Stimulated activated CD8-positive, alpha-beta memory T cell treated with anti-CD3 and anti-CD28 coated beads, Interleukin-15, amount 100 ng/mL, for 24 hours (primary cell): ENCODE measurements around the gene STK32B.

Experiments used
- DNase-seq: peaks from one replicate; pipeline ENCODE4 v3.0.0-alpha.2; 2020; ENCODE audit warnings: low read depth

The STK32B gene

DNA sequence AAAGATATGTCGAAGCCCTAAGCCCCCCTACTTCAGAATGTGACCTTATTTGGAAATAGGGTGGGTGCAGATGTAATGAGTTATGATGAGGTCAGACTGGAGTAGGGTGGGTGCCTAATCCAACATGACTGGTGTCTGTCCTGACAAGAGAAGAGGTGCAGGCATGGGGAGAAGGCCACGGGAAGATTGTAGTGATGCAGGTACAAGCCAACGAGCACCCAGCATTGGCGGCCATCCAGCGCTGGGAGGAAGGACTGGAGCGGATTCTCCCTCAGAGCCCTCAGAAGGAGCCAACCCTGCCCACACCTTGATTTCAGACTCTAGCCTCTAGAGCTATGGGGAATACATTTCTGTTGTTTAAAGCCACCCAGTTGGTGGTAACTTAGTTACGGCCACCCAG is 419.9 kb downstream of the STK32B start:
- DNase-seq, result no peak

DNA sequence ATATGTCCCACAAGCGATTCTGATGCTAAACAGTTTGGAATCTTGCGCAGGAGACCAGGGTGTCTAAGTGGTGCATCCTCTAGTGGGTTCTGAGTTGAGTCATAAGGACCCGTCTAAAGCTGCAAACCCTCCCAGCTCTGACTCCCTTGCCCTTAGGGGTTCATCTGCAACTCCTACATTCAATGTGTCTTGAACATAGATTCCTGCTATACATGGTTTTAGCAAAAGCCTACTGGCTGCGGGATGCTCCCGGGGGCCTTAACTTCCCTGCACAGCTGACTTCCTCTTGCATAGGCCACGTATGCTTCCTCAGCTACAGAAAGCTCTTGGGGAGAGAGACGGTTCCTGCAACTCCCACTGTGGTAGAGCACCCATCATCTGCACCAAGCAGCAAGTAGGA is 420.4 kb downstream of the STK32B start:
- no peak for DNase-seq

DNA sequence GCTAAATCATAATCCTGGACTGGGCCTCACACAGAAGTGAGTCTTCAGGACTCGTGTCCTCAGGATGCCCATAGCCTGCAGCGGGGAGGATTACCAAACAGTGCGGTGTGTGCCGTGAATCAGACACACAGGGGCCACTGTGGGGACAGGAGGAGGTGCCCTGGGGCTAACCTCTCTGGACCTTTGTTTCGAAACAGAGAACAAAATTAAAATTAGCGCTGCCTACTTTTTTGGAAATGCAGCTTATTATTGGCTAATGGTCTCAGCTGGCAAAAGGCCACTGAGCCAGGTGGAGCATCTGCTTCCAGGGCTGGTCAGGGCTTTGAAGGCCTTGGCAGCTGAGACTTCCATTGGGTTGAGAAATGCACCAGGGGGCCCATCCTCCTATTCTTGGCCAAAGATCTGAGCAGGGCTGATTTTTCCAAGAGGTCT is 420.9 kb downstream of the STK32B start:
- no peak for DNase-seq

DNA sequence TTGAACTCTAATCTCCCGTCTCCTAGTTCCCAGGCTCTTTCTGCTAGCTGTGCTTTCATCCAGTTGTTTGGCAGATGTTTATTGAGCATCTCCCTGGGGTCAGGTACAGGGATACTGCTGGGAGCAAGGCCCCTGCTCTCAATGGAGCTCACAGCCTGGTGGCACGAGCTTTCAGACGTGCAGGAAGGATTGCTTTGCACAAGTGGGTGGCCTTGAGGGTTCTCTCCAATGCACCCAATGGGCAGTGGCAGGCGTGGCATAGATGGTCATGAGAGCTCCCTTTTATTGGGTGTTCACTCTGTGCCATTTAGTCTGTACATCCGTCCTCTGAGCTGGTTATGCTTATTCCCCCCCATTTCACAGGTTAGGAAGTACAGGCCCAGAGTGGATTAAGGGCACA is 421.8 kb downstream of the STK32B start:
- DNase-seq, result no peak

DNA sequence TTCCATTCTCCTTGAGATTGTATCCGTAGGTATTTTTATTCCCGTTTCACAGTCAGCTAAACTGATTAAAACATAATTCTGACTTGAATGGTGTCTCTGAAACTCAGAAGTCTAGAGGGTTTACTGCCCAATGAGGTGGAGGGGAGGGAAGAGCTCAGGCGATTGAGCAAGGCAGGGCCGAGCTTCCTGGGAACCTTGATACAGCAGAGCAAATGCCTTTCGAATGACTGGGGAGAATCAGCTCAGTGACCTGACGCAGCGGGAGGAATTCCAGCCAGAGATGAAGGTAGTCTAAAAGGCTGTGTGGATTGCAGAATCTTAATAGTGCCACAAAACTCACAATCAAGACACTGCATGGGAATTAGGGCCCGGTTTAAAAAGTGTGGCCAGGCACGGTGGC is 423.5 kb downstream of the STK32B start:
- DNase-seq, result no peak

DNA sequence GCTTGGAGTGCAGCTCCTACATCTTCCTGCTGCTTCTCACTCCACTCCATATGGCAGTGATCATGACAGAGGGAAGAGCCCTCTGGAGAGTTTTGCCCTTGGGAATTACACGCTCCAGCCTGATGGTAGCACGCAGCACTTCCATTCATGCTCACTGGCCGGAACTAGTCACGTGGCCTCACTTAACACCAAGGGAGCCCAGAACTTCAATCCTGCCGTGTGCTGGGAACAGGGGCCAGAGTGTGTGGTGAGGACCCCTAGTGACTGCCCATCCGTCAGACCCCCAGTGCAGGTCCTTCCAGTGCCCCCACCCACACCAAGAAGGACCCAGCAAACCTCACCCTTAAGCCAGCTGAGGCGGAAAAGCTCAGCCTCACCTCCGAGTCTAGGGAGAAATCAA is 426.3 kb downstream of the STK32B start:
- no peak for DNase-seq

DNA sequence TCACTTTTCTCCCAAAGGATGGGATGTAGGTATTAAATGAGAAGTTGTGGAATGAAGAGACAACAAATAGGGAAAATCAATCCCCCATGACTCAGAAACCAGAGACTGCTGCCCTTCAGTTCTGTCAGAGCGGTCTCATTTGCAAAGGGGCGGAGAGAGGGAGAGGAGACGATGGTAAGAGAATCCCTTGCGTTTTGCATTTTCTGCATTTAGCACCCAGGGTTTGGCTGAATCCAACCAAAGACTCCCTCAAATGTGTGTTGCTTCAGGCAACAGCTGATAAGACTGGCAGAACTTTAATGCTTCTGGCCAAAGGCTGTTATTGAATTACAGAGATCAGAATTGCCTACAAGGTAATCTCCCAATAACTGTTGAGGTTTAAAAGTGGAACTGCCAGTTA is 426.9 kb downstream of the STK32B start:
- no peak for DNase-seq

DNA sequence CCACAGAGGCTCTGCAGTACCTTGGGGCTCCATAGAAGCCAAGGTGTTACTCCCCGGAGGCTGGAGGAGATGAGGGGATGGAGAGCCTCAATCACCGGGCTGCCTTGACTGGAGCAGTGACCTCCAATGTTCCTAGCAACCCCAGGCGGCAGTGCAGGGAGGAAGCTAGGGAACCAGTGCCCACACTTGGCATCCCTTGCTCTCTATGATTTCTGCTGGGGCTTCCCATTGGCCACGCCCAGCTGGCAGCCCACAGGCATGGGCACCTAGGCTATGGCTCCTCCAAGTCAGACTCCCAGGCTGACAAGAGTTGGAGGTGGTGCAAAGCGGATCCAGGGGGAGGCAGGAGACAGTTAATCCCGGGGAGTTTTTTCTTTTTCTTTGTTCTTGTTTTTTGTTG is 427.4 kb downstream of the STK32B start:
- no peak for DNase-seq

DNA sequence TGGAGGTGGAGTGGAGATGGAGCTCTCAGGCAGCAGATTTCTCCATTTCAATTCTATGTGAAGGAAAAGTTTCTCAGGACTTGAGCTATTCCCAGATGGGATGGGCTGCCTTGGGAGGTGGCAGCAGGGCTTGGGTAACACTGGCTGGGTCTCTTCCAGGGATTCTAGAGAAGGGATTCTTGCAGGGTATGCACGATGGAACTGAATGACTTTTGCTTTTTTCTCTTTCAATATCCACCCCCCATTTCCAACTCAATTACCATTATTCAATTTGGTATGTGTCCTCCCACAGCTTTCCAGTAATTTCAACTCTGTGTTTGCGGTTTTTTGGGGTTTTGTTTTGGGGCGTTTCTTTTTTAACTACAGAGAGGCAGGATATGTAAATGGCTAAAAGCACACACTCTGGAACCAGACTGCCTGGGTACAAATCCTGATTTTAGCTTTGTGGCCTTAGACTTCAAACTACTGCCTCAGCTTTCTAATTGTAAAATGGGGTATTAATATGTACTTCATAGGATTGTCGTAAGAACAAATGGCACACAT is 428.3 kb downstream of the STK32B start:
- DNase-seq, result no peak

DNA sequence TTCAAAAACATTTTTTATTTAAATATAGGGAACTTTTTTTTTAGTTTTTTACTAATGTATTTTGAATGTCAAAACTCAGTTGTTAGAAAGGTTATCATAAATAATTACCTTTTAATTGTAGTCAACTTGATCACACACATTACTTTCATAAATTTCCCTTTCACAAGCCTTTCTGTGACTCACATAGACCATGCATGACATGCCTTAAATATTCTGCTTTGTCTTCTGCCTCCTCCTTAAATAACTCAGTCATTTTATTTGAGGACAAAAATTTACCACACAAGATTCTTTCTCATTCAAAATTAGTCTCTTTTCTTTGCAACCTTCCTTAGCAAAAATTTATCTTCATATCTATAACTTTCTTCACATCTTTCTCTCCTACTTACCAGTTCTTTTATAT is 437.1 kb downstream of the STK32B start:
- DNase-seq, result no peak

DNA sequence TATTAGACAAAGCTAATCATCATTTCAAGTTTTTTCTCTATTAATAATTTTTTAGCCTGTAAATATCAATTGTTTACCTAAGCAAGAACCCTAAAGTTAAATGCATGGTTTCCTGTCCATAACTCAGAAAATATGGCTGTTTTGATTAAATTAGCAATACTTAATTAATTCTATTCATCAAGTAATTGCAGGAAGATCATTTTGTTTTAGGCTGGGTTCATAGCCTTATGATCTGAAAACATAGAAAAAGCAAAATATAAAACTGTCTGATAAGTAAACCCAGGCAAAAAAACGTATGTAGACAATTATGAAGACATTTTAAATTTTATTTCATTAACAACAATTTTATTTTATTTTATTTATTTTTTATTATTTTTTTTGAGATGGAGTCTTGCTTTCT is 438.0 kb downstream of the STK32B start:
- no peak for DNase-seq

DNA sequence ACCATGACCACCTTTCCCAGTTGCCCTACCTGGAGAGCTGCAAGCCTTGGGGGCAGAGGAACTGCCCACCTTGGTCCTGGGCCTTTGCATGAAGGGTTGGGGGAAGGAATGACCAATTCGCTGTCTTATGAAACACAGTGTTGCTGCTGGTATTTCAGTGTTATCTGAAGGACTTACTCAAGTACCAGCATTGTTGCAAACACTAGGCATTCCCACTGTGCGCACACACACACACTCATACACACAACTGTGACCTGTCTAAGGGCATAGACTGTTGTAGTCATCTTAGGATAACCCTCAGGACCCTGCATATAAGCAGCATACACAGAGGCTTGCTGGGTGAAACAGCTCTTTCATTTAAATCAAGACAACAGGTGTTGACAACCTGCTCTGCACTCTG is 446.2 kb downstream of the STK32B start:
- DNase-seq, result no peak

DNA sequence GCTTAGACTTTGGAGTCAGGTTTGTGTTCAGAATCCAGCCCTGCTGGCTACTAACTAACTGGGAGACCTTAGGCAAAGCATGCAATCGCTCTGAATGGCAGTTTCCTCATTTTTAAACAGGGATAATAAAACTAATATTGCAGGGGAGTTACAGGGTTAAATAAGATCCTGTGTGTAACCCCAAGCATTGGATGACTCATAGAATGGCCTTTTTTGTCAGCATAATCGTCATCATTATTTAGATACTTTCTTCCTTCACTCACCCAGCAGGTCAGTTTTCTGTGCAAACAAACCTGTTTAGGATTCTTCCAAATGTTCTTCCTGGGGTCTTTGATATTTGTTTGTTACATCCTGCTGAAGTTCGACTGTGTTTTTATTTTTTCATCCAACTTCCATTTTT is 448.9 kb downstream of the STK32B start:
- DNase-seq, result no peak

DNA sequence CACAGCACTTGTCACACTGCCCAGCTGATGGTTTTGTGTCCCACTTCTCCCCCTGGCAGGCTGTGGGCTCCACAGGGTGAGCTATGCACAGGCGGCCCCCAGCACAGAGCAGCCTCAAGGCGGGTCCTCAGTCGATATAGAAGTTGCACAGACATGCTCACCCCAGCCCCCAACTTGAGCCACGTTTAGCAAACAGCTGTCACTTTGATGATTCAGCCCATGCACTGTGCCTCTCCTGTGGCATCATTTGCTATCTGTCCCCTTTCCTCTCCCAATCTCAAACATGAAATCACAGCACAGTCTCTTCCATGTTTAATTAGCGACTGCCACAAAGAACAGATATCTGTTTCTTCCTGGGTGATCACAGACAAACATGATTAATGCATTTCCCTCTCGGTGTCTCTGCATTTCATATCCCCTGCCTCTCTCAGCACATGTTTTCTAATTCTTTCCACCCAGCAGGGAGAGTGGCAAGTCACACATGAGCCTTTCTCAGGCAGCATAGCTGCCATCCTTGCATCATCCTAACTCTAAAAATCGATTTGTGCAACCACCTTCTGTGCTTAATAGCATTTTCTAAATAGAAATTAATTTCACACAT is 452.2 kb downstream of the STK32B start:
- DNase-seq, result no peak

DNA sequence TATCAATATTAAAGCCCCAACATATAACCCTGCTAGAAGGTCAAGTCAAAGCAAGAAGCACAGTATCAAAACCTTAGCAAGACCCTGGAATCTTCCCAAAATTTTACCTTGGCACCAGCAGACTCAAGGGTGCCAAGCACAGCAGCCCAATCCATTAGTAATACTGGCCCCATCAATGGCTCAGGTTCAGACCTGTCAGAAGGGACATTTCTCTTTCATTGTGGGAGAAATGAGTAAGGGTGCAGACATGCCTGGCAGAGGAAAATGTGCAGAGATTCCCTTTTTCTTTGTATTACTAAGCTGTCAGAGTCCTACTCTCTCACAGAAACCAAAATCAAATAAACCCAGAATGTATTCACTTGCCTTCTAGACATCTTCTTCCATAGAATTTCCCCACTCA is 453.2 kb downstream of the STK32B start:
- no peak for DNase-seq

DNA sequence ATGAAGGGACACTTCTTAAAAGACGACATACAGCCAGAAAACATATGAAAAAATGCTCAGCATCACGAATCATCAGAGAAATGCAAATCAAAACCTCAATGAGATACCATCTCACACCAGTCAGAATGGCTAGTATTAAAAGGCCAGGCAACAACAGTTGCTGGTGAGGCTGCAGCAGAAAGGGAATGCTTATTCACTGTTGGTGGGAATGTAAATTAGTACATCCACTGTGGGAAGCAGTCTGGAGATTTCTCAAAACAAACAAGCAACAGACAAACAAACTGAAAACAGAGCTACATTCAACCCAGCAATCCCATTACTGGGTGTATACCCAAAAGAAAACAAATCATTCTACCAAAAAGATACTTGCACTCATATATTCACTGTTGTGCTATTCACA is 459.2 kb downstream of the STK32B start:
- no peak for DNase-seq

DNA sequence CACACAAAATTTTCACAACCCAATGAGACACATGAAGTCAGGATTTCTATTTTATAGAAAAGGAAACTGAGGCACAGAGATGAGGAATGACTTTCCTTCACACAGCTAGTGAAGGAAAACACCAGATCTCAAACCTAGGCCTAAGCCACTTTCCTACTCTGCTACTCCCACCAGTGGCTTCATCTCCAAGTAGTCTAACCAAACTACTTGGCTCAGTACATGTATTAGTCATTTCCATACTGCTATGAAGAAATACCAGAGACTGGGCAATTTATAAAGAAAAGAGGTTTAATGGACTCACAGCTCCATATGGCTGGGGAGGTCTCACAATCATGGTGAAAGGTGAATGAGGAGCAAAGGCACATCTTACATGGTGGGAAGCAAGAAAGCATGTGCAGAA is 460.5 kb downstream of the STK32B start:
- no peak for DNase-seq

DNA sequence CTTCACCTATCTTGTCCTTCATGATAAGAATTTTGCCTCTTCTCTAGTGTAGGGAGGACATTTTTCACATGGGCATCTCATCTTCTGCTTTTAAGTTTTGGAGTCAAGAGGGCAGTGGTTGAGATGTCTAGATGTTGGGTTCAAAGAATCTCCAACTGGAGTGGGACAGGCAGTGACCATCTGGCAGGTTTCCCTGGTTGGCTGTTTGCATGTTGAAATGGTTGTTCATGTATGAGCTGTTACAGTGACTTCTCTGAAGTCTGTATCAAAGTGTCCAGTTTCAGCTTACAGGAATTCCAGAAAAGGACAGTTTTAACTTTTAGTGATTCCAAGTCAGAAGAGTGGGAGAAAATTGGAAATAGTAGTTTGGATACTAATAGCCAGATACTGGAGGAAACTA is 464.4 kb downstream of the STK32B start:
- no peak for DNase-seq

DNA sequence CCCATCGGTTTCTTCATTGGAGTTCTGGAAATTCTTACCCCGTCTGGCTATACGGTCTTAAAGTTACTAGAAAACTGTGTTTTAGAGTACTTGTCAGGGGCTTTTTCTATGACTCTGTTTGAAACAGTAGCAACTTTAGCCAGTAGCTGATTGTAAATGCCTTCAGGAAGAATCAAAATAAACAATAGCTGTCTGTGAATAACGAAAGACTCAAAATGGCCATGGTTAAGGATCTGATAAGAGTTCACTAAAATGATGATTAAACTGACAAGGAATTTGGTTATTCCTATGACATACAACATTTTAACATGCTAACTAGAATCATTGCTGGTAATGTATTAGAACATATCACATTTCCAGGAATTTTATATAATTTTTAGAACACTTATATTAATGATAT is 466.1 kb downstream of the STK32B start:
- no peak for DNase-seq

DNA sequence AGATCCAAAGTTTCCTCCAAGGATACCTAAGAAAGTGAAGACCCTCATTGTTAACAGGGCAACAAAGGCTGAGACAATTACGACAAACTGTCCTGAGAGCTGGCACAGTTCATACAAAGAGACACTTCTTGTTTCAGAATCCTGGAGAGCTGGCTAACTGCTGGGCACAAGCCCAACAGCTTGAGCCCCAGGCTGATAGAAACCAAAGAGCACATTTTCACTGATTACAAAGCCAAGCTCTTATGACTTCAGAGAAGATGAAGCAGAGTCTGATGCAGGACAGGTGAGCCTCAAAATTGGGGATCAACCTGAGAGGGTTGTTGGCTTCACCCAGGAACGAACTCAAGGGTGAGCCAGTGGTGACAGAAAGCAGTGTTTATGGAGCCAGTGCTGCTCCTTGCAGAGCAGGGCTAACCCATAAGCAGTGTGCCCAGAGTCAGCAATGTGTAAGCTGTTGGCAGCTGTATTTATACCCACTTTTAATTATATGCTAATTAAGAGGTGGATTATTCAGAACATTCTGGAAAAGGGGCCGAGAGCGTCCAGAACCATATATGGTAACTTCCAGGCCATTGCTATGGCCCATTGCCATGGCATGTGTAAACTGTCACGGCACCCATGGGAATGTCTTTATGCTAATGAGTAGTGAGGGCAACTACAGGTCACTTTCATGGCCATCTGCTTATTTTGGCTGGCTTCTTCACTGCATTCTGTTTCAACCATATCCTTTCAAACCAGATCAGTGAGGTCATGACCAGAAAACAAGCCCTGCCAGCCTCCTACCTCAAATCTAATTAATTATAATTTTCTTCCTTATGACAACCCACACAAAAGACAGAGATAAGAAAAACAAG is 473.4 kb downstream of the STK32B start:
- no peak for DNase-seq

DNA sequence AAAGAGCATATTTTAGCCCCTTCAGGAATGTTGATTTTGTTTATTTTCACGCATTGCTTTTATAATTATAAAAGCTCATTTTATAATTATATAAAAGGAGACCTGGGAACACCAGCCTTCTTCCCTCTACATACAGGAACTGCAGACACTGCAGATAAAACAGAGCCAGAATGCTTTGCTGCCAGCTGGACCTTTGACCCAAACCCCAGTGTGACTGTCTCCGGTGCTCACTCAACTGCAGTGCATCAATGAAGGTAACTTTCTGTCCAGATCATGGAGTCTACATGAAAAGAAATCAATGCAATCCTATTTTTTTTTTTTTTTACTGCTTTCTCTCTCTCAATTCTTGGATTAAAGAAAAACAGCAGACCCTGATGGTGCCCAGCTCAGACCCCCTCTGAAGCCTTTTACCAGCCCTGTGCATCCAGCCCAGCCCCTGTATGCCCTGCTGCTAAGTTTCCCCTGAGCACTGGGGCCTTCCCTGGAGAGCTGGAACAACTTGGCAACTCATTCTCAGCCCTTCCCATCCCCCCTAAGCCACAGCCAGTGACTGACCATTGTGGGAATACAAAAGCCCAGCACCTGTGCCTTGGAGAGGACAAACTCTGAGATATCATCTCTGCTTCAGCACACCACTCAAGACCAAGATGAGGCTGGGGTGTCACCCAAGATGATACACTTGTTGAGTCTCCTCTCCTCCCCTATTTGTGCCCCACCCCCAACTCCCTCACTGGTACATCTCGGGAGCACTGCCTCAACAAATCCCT is 475.0 kb downstream of the STK32B start:
- no peak for DNase-seq

DNA sequence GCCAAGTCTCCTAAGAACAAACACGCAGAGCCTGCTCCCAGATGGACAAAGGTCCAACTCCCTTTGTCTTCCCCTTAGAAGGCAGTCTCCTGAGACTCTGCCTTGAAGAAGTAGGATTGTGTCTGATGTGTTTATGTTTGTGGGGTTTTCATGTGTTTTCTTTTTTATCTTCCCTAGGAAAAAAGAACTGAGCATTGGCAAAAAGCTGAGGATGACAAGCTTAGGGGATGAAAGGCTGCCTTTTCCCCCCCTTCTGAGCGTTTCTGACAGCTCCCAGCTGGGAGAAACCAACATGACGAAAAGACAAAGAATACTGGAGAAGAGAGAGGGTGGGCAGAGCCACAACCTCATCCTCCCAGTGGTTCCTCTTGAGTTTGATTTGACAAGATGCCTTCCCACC is 475.9 kb downstream of the STK32B start:
- DNase-seq, result no peak

DNA sequence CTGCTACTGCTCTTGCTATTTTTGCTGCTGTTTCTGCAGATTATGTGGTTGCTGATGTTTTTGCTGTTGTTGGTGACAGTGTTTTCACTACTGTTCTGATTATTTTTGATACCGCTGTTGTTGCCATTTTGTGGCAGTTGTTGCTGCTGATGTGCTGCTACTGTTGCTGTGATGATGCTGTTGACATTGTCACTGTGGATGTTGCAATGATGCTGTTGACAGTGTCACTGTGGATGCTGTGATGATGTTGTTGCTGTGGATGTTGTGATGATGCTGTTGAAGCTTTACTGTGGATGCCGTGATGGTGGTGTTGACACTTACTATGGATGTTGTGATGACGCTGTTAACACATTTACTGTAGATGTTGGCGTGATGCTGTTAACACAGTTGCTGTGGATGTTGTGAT is 476.8 kb downstream of the STK32B start:
- DNase-seq, result no peak
